ENCODE data around the gene RNASE12. TPM values are rescaled to one million over a fixed set of nuclear protein-coding genes. Genes with fewer than 3 reads are reported as not detected.

Gene RNASE12
- total and polyA plus RNA-seq, 9 of the 15 experiments (the other 6 are each of a cell fraction or from before 2014, with no cell fraction given): 0.24 TPM; not detected in 8

GRCh38 chr14:20546877-20547276 lies 44.3 kb downstream of the RNASE12 start (continued):
- TF ChIP-seq, protein P1, sequence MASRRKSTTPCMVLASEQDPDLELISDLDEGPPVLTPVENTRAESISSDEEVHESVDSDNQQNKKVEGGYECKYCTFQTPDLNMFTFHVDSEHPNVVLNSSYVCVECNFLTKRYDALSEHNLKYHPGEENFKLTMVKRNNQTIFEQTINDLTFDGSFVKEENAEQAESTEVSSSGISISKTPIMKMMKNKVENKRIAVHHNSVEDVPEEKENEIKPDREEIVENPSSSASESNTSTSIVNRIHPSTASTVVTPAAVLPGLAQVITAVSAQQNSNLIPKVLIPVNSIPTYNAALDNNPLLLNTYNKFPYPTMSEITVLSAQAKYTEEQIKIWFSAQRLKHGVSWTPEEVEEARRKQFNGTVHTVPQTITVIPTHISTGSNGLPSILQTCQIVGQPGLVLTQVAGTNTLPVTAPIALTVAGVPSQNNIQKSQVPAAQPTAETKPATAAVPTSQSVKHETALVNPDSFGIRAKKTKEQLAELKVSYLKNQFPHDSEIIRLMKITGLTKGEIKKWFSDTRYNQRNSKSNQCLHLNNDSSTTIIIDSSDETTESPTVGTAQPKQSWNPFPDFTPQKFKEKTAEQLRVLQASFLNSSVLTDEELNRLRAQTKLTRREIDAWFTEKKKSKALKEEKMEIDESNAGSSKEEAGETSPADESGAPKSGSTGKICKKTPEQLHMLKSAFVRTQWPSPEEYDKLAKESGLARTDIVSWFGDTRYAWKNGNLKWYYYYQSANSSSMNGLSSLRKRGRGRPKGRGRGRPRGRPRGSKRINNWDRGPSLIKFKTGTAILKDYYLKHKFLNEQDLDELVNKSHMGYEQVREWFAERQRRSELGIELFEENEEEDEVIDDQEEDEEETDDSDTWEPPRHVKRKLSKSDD (conservative IDR thresholded peaks at IDR 0.05; ENCODE audit: low read length): no peak
- no peak for TF ChIP-seq DNMT1 (IDR thresholded peaks at IDR 0.05)
- TF ChIP-seq ZNF609 (CRISPR knock-in tag; IDR thresholded peaks at IDR 0.05; ENCODE audit: borderline replicate concordance): no peak

Other genes with a start within 250 kb of the RNASE12 start
Only the 7 nearest of the 17 such genes appear.
- gene PNP, start 122.0 kb downstream of the RNASE12 start, total RNA-seq (2014; rRNA removed): 92.5 and 119 TPM in 2 replicates
- 163 and 170 TPM in 2 replicates for gene PNP, start 122.0 kb downstream of the RNASE12 start, total RNA-seq (2014; rRNA removed; fragmentation: Illumina TruSeq; extraction: Trizol)
- 141 and 144 TPM in 2 replicates for gene PNP, start 122.0 kb downstream of the RNASE12 start, total RNA-seq (2015; rRNA removed; fragmentation: Illumina TruSeq; extraction: Trizol)
- gene PNP, start 122.0 kb downstream of the RNASE12 start, total RNA-seq (2021): 119 and 130 TPM in 2 replicates
- gene PNP, start 122.0 kb downstream of the RNASE12 start, polyA plus RNA-seq (2011; rRNA removed): 252 and 288 TPM in 2 replicates
- gene PNP, start 122.0 kb downstream of the RNASE12 start, polyA plus RNA-seq (2014; fragmentation: Illumina TruSeq; extraction: Trizol): 198 and 208 TPM in 2 replicates
- 100 to 1,000 TPM in 1 of 2 experiments, 10 to 100 TPM in 1; 96.2 to 137 TPM for gene PNP, start 122.0 kb downstream of the RNASE12 start, polyA plus RNA-seq (2014; fragmentation: Nextera tagmentation; extraction: Ambion mirVana)
- gene PNP, start 122.0 kb downstream of the RNASE12 start, polyA plus RNA-seq (2014; rRNA removed): 134 and 143 TPM in 2 replicates
- not detected in 2 replicates for gene RNASE10, start 85.8 kb downstream of the RNASE12 start, total RNA-seq (2014; rRNA removed)
- not detected in 2 replicates for gene RNASE10, start 85.8 kb downstream of the RNASE12 start, total RNA-seq (2014; rRNA removed; fragmentation: Illumina TruSeq; extraction: Trizol)
- gene RNASE10, start 85.8 kb downstream of the RNASE12 start, total RNA-seq (2015; rRNA removed; fragmentation: Illumina TruSeq; extraction: Trizol): 0.25 TPM in 1 of 2 replicates, not detected in the other
- gene RNASE10, start 85.8 kb downstream of the RNASE12 start, total RNA-seq (2021): 1.9 and 2.3 TPM in 2 replicates
- gene RNASE10, start 85.8 kb downstream of the RNASE12 start, polyA plus RNA-seq (2011; rRNA removed): not detected in 2 replicates
- not detected in 2 replicates for gene RNASE10, start 85.8 kb downstream of the RNASE12 start, polyA plus RNA-seq (2014; fragmentation: Illumina TruSeq; extraction: Trizol)
- not detected for gene RNASE10, start 85.8 kb downstream of the RNASE12 start, polyA plus RNA-seq (2014; fragmentation: Nextera tagmentation; extraction: Ambion mirVana)
- not detected in 2 replicates for gene RNASE10, start 85.8 kb downstream of the RNASE12 start, polyA plus RNA-seq (2014; rRNA removed)
- not detected in 2 replicates for gene RNASE9, start 30.3 kb downstream of the RNASE12 start, total RNA-seq (2014; rRNA removed)
- not detected in 2 replicates for gene RNASE9, start 30.3 kb downstream of the RNASE12 start, total RNA-seq (2014; rRNA removed; fragmentation: Illumina TruSeq; extraction: Trizol)
- not detected in 2 replicates for gene RNASE9, start 30.3 kb downstream of the RNASE12 start, total RNA-seq (2015; rRNA removed; fragmentation: Illumina TruSeq; extraction: Trizol)
- not detected in 2 replicates for gene RNASE9, start 30.3 kb downstream of the RNASE12 start, total RNA-seq (2021)
- not detected in 2 replicates for gene RNASE9, start 30.3 kb downstream of the RNASE12 start, polyA plus RNA-seq (2011; rRNA removed)
- not detected in 2 replicates for gene RNASE9, start 30.3 kb downstream of the RNASE12 start, polyA plus RNA-seq (2014; fragmentation: Illumina TruSeq; extraction: Trizol)
- not detected for gene RNASE9, start 30.3 kb downstream of the RNASE12 start, polyA plus RNA-seq (2014; fragmentation: Nextera tagmentation; extraction: Ambion mirVana)
- gene RNASE9, start 30.3 kb downstream of the RNASE12 start, polyA plus RNA-seq (2014; rRNA removed): not detected in 2 replicates
- not detected in 2 replicates for gene RNASE11, start 3.4 kb downstream of the RNASE12 start, total RNA-seq (2014; rRNA removed)
- 0.22 TPM in 1 of 2 replicates, not detected in the other for gene RNASE11, start 3.4 kb downstream of the RNASE12 start, total RNA-seq (2014; rRNA removed; fragmentation: Illumina TruSeq; extraction: Trizol)
- not detected in 2 replicates for gene RNASE11, start 3.4 kb downstream of the RNASE12 start, total RNA-seq (2015; rRNA removed; fragmentation: Illumina TruSeq; extraction: Trizol)
- not detected in 2 replicates for gene RNASE11, start 3.4 kb downstream of the RNASE12 start, total RNA-seq (2021)
- gene RNASE11, start 3.4 kb downstream of the RNASE12 start, polyA plus RNA-seq (2011; rRNA removed): not detected in 2 replicates
- gene RNASE11, start 3.4 kb downstream of the RNASE12 start, polyA plus RNA-seq (2014; fragmentation: Illumina TruSeq; extraction: Trizol): 0.16 TPM in 1 of 2 replicates, not detected in the other
- under 1 TPM in 1 of 2 experiments, not detected in 1; 0.29 TPM for gene RNASE11, start 3.4 kb downstream of the RNASE12 start, polyA plus RNA-seq (2014; fragmentation: Nextera tagmentation; extraction: Ambion mirVana)
- not detected in 2 replicates for gene RNASE11, start 3.4 kb downstream of the RNASE12 start, polyA plus RNA-seq (2014; rRNA removed)
- not detected in 2 replicates for gene OR6S1, start 50.3 kb upstream of the RNASE12 start, total RNA-seq (2014; rRNA removed)
- gene OR6S1, start 50.3 kb upstream of the RNASE12 start, total RNA-seq (2014; rRNA removed; fragmentation: Illumina TruSeq; extraction: Trizol): not detected in 2 replicates
- gene OR6S1, start 50.3 kb upstream of the RNASE12 start, total RNA-seq (2015; rRNA removed; fragmentation: Illumina TruSeq; extraction: Trizol): not detected in 2 replicates
- gene OR6S1, start 50.3 kb upstream of the RNASE12 start, total RNA-seq (2021): not detected in 2 replicates
- not detected in 2 replicates for gene OR6S1, start 50.3 kb upstream of the RNASE12 start, polyA plus RNA-seq (2011; rRNA removed)
- not detected in 2 replicates for gene OR6S1, start 50.3 kb upstream of the RNASE12 start, polyA plus RNA-seq (2014; fragmentation: Illumina TruSeq; extraction: Trizol)
- not detected for gene OR6S1, start 50.3 kb upstream of the RNASE12 start, polyA plus RNA-seq (2014; fragmentation: Nextera tagmentation; extraction: Ambion mirVana)
- not detected in 2 replicates for gene OR6S1, start 50.3 kb upstream of the RNASE12 start, polyA plus RNA-seq (2014; rRNA removed)
- 0.09 and 0.12 TPM in 2 replicates for gene RNASE4, start 93.2 kb upstream of the RNASE12 start, total RNA-seq (2014; rRNA removed)
- 0.22 TPM in 1 of 2 replicates, not detected in the other for gene RNASE4, start 93.2 kb upstream of the RNASE12 start, total RNA-seq (2014; rRNA removed; fragmentation: Illumina TruSeq; extraction: Trizol)
- not detected in 2 replicates for gene RNASE4, start 93.2 kb upstream of the RNASE12 start, total RNA-seq (2015; rRNA removed; fragmentation: Illumina TruSeq; extraction: Trizol)
- gene RNASE4, start 93.2 kb upstream of the RNASE12 start, total RNA-seq (2021): 0.22 and 0.29 TPM in 2 replicates
- gene RNASE4, start 93.2 kb upstream of the RNASE12 start, polyA plus RNA-seq (2011; rRNA removed): 0.10 and 0.53 TPM in 2 replicates
- gene RNASE4, start 93.2 kb upstream of the RNASE12 start, polyA plus RNA-seq (2014; fragmentation: Illumina TruSeq; extraction: Trizol): 0.09 TPM in 1 of 2 replicates, not detected in the other
- under 1 TPM; 0.13 to 0.14 TPM for gene RNASE4, start 93.2 kb upstream of the RNASE12 start, polyA plus RNA-seq (2014; fragmentation: Nextera tagmentation; extraction: Ambion mirVana)
- gene RNASE4, start 93.2 kb upstream of the RNASE12 start, polyA plus RNA-seq (2014; rRNA removed): not detected in 2 replicates
- 0.73 TPM in 1 of 2 replicates, not detected in the other for gene ANG, start 97.4 kb upstream of the RNASE12 start, total RNA-seq (2014; rRNA removed)
- gene ANG, start 97.4 kb upstream of the RNASE12 start, total RNA-seq (2014; rRNA removed; fragmentation: Illumina TruSeq; extraction: Trizol): not detected in 2 replicates
- gene ANG, start 97.4 kb upstream of the RNASE12 start, total RNA-seq (2015; rRNA removed; fragmentation: Illumina TruSeq; extraction: Trizol): not detected in 2 replicates
- 0.42 and 0.44 TPM in 2 replicates for gene ANG, start 97.4 kb upstream of the RNASE12 start, total RNA-seq (2021)
- 0.12 and 0.22 TPM in 2 replicates for gene ANG, start 97.4 kb upstream of the RNASE12 start, polyA plus RNA-seq (2011; rRNA removed)
- 0.26 TPM in 1 of 2 replicates, not detected in the other for gene ANG, start 97.4 kb upstream of the RNASE12 start, polyA plus RNA-seq (2014; fragmentation: Illumina TruSeq; extraction: Trizol)
- under 1 TPM; 0.21 to 0.34 TPM for gene ANG, start 97.4 kb upstream of the RNASE12 start, polyA plus RNA-seq (2014; fragmentation: Nextera tagmentation; extraction: Ambion mirVana)
- 0.96 TPM in 1 of 2 replicates, not detected in the other for gene ANG, start 97.4 kb upstream of the RNASE12 start, polyA plus RNA-seq (2014; rRNA removed)

All from K562 (cell line).